SU-DHL-6 (cell line): ENCODE measurements around the gene BCO1.

Experiments
- EZH2phosphoT487 ChIP-seq: fragments of 200-600 bp; sonication (generic), shearing (Covaris generic); conservative IDR thresholded peaks from 2 replicates; pipeline ENCODE4 v1.6.1; 2018; ENCODE audit warnings: mild to moderate bottlenecking, antibody characterized with exemption, low read length, moderate library complexity, mixed read lengths
- TF ChIP-seq, protein P1 (sequence below): fragments of 200-600 bp; sonication (generic); IDR thresholded peaks from one replicate; pipeline ENCODE4 v1.5.1; 2017; ENCODE audit warnings: antibody characterized with exemption, mild to moderate bottlenecking, low read length, moderate library complexity; ENCODE audit not compliant: insufficient read depth, poor library complexity, severe bottlenecking

DNA sequence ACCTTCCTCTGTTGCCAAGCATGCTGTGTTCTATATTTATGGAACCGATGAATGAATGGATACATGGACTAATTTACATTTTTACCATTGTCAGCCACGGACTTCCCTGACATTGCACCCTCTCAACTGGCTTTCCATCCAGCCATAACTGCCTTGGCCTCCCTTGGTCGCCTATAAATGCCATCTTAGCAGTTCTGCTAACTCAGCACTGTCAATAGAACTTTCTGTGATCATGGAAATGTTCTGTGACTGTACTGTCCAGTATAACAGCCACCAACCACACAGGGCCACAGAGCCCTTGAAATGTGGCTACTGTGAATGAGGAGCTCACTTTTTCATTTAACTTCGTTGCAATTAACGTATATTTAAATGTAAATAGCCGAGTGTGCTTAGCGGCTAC lies 8.7 kb upstream of the BCO1 start:
- TF ChIP-seq EZH2phosphoT487, result no peak
- TF ChIP-seq, protein P1, sequence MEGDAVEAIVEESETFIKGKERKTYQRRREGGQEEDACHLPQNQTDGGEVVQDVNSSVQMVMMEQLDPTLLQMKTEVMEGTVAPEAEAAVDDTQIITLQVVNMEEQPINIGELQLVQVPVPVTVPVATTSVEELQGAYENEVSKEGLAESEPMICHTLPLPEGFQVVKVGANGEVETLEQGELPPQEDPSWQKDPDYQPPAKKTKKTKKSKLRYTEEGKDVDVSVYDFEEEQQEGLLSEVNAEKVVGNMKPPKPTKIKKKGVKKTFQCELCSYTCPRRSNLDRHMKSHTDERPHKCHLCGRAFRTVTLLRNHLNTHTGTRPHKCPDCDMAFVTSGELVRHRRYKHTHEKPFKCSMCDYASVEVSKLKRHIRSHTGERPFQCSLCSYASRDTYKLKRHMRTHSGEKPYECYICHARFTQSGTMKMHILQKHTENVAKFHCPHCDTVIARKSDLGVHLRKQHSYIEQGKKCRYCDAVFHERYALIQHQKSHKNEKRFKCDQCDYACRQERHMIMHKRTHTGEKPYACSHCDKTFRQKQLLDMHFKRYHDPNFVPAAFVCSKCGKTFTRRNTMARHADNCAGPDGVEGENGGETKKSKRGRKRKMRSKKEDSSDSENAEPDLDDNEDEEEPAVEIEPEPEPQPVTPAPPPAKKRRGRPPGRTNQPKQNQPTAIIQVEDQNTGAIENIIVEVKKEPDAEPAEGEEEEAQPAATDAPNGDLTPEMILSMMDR, result no peak
